ENCODE results near the gene KRTAP5-8.

- TF ChIP-seq FOXM1 (IDR thresholded peaks at IDR 0.05; ENCODE audit: borderline replicate concordance) (no peak), SP1 (IDR thresholded peaks at IDR 0.05) (no peak), FOXK2 (IDR thresholded peaks at IDR 0.05) (no peak), PKNOX1 (IDR thresholded peaks at IDR 0.05) (no peak), FOXA1 (IDR thresholded peaks at IDR 0.05) (no peak), BHLHE40 (IDR thresholded peaks at IDR 0.05; ENCODE audit: borderline replicate concordance) (no peak), HDGF (IDR thresholded peaks at IDR 0.05; ENCODE audit: borderline replicate concordance) (no peak), LEF1 (IDR thresholded peaks at IDR 0.05; ENCODE audit: borderline replicate concordance) (no peak), ZNF384 (IDR thresholded peaks at IDR 0.05) (no peak), ELF4 (IDR thresholded peaks at IDR 0.05) (no peak), L3MBTL2 (conservative IDR thresholded peaks at IDR 0.05) (no peak), TARDBP (IDR thresholded peaks at IDR 0.05) (no peak), NFRKB (IDR thresholded peaks at IDR 0.05) (no peak), SUZ12 (IDR thresholded peaks at IDR 0.05) (no peak)
Observed at GRCh38 chr11:71519546-71519945, 18.3 kb upstream of the KRTAP5-8 start.
